ENCODE measurements around the gene GALNT11.

The GALNT11 gene

GRCh38 chr7:152046531-152046930, 21.1 kb downstream of the GALNT11 start:
- no peak for DNase-seq (ENCODE audit: low read depth, low spot score)
- ChIA-PET POLR2A (no interaction called here), CTCF (no interaction called here)
- no peak overlapping the region for H3K4me3 ChIP-seq (ENCODE audit: low read depth, low read length)
- no peak for TF ChIP-seq CTCF (IDR thresholded peaks at IDR 0.05; ENCODE audit: insufficient read depth, low read length, missing control alignments)

DNA sequence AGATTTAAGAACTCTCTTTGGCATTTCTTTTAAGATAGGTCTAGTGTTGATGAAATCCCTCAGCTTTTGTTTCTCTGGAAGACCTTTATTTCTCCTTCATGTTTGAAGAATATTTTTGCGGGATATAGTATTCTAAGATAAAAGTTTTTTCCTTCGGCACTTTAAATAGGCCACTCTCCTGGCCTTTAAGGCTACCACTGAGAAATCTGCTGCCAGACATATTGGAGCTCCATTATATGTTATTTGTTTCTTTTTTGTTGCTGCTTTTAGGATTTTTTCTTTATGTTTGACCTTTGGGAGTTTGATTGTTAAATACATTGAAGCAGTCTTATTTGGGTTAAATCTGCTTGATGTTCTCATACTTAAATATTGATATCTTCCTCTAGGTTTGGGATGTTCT, 22.6 kb downstream of the GALNT11 start:
- ChIA-PET POLR2A (interaction anchor here (0.7 kb wide), 1 partner anchor 512 kb away, joined by 3 read pairs; no protein-coding TSS in a partner anchor), CTCF (no interaction called here)
- no peak for TF ChIP-seq CTCF (IDR thresholded peaks at IDR 0.05; ENCODE audit: insufficient read depth, low read length, missing control alignments)
- no peak for DNase-seq (ENCODE audit: low read depth, low spot score)
- no peak overlapping the region for H3K4me3 ChIP-seq (ENCODE audit: low read depth, low read length)

- ChIA-PET POLR2A (no interaction called here), CTCF (no interaction called here)
- no peak overlapping the region for H3K4me3 ChIP-seq (ENCODE audit: low read depth, low read length)
These were observed 25.1 kb downstream of the GALNT11 start for GRCh38 chr7:152050547-152050971.

GRCh38 chr7:152051968-152052367, 26.5 kb downstream of the GALNT11 start:
- CTCF ChIA-PET, result no interaction called here
- H3K4me3 ChIP-seq (ENCODE audit: low read depth, low read length), result no peak overlapping the region
- no peak for TF ChIP-seq CTCF (IDR thresholded peaks at IDR 0.05; ENCODE audit: insufficient read depth, low read length, missing control alignments)
- no peak for DNase-seq (ENCODE audit: low read depth, low spot score)
- POLR2A ChIA-PET, result no interaction called here

More at GRCh38 chr7:152050547-152050971, 25.1 kb downstream of the GALNT11 start:
- no peak for TF ChIP-seq CTCF (IDR thresholded peaks at IDR 0.05; ENCODE audit: insufficient read depth, low read length, missing control alignments)
- peak; percentile 14 for DNase-seq (ENCODE audit: low read depth, low spot score)

DNA sequence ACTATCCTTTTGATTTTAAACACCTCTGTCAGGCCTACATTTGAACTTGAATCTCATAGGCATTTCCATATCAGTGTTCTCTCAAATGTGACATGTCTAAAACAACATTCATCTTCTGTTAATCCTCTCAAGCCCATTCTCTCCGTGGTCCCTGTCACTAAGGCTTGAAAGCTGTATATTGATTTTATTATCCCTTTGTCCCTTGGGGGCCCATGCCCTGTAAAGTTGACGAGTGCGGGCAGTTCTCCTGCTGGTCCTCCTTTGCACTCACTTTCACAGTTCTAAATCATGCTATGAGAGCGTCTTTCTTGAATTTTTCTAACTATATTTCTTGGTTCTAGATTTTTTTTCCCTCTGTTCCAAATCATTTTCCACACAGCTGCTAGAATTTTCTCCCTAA, 27.3 kb downstream of the GALNT11 start:
- POLR2A ChIA-PET, result no interaction called here
- CTCF ChIA-PET, result no interaction called here

More for the DNA sequence above, 27.3 kb downstream of the GALNT11 start:
- H3K4me3 ChIP-seq (ENCODE audit: low read depth, low read length), result no peak overlapping the region
- no peak for TF ChIP-seq CTCF (IDR thresholded peaks at IDR 0.05; ENCODE audit: insufficient read depth, low read length, missing control alignments)
- no peak for DNase-seq (ENCODE audit: low read depth, low spot score)

Data from AG04449 (cell line).